Hindlimb muscle (tissue), 1 donor: ENCODE measurements around the gene CDC14C. TPM values are rescaled to one million over a fixed set of nuclear protein-coding genes. Genes with fewer than 3 reads are reported as not detected.
A peak's percentile ranks its signal among the peaks of the same experiment; 100 is the strongest.
"Not testable (repeated sequence)": the region's sequence is repeated elsewhere in the genome, so short reads cannot be mapped to it uniquely, and the experiment has no call there.

ENCODE experiments used
- DNase-seq: peaks from one replicate; pipeline ENCODE4 v3.0.0-alpha.2; 2013
- polyA plus RNA-seq: library from polyadenylated mRNA; unstranded; fragments of 120-200 nt; gene quantifications from one replicate; pipeline ENCODE4 v1.2.1, GENCODE V29; 2013; ENCODE audit not compliant: insufficient read length

The CDC14C gene
- not detected for polyA plus RNA-seq

DNA sequence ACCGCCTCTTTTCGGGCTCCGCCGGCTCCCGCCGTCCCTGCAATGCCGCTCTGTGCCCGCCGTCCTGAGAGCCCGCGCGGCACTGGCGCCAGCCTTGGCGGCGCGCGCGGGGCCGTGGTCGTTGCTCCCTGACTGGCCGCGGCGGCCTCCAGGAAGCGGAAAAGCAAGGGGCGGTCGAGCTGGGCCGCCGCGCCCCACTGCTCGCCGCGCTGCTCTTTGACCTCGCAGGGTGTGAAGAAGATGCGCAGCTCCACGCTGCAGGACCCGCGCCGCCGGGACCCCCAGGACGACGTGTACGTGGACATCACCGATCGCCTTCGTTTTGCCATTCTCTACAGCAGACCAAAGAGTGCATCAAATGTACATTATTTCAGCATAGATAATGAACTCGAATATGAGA is at the start of gene CDC14C:
Gene CDC14C, plus strand, starts transcription at position 115 of the 400 bp plus-strand sequence. Its CDS starts 126 bp downstream, at position 241.
- no peak for DNase-seq

DNA sequence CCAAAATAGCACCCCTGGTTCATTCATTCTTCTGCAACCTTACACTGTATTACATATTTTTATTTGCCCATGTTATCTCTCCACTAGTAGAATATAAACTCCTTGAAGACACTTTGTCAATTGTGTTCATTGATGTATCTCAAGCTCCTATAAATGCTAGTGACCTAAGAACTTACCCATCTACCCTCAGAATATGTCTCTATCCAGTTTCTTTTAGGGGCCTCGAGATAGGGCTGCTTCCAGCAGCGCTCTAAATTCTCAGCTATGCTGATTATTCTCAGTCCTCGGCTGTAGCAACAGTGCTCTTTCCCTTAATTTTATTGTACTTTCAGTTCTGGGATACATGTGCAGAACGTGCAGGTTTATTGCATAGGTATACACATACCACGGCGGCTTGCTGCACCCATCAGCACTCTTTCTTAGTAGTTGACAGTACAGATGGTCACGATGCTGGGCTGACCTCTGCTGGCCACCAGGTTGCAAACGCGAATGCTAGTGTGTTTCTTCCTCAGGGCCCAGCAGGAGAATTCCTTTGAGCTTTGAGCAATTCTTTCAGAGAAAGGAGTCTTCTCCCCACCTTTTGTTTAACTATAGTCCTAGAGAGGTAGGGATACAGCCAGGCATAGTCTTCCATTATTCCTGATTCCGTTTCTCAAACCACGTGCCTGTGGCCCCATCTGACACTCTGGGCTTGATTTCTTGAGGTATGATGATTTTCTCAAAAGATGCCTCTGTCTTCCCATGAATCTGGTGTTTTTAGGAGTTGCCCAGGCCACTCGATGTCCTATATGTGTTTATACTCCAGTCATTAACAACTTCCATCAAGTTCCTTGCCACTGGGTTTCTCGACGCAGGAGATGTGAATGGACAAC is 49.1 kb upstream of the CDC14C start:
- DNase-seq, result peak; percentile 26

DNA sequence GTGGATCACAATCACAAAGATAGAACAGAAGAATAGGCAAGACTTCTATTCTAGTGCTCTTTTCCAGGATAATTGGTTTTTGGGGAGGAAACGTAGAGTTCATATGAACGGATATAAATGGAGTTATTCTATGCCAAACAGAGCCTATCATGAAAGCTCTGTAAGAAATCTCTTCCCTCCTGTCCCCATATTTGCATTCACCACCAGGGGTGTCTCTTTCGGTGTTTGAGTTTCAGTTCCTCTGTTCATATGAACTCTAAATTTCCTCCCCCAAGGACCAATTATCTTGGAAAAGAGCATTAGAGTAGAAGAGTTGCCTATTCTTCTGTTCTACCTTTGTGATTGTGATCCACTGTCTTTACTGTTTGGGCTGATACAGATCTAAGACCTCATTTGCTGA is 48.3 kb upstream of the CDC14C start:
- DNase-seq, result no peak

DNA sequence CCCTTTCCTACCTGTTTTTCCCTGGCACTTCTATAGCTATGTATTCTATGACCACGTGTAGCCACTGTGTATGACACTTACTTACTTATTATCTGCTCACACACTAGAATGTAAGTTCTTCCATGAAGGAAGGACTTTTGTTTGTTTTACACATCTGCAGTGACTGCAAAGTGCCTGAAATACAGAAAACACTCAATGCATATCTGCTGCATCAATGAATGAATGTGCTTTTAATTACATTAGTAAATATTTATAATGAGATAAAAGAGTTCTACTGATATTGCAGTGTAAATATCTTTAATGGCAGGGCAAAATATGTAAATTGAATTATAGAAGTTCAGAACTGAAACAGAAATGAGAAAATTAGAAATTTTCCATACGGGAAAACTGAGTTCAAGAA is 43.5 kb upstream of the CDC14C start:
- DNase-seq, result no peak

DNA sequence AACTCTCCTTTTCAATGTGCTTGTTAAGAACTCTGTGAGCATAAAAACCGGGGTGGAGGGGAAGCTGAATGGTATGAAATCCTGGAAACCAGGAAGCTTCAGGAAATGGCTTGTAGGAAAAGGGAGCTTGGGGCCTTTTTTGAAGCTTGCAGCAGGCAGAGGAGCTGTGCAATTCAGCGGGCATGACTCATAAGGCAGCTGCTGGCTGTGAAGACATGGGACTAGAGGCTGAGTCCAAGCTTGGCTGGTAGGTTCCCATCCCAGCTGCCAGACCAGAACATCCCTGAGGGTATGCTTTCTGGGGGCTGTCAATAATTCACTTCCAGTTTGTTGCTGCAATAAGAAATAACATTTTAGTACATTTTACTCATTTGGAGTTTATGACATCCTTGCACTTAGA is 36.8 kb upstream of the CDC14C start:
- DNase-seq, result no peak

DNA sequence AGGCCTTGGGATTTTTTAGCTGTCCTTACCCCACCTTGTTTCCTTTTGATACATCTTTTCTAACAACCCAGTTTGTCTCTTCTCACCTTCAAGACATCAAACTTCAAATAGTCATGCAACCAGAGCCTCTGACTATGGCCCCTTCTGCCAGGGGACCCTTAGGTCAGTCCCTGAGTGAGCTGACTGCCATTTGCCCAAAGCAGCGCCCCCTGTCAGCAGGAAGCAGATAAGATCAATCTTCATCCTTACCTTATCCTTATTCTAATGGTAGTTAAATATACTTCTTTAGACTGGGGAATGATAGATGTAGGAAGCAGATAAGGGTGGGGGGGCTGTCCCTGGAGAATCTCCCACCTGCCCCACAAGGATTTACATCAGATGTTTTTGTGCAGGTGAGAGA is 29.8 kb upstream of the CDC14C start:
- no peak for DNase-seq

DNA sequence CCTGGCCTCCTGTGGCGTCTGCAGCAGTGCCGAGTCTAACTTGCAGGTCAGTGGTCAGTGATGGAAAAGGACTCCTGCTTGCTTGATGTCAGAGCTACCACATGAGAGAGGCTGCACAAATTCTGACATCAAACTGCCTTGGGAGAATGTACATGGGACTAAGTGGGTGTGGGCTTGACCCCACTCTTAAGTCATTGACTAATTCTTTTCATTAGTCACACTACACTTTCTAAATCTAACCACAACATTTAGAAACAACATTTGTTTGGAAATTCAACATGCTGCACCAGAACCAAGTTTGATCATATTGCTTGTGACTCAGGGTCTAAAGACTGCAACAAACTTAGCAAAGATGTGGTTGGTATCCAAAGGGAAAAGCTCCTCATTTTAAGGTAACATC is 24.4 kb upstream of the CDC14C start:
- DNase-seq, result no peak

DNA sequence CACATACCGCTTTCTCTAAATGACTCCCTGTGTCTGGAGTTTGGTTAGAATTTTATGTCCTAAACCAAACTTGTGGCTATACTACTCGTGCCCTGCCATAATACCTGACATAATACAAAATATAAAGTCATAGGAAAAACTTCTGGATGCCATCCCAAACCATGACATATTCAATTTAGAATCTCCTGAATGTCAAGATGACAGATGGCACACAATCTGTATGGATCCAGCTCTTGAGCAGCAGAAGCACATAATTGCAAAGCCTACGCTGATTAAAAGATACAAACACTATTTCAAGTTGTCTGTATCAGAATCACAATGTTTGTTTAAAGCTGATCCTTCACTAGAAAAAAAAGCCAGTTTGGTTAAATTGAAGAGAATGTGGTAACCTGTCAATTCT is 22.4 kb upstream of the CDC14C start:
- no peak for DNase-seq

DNA sequence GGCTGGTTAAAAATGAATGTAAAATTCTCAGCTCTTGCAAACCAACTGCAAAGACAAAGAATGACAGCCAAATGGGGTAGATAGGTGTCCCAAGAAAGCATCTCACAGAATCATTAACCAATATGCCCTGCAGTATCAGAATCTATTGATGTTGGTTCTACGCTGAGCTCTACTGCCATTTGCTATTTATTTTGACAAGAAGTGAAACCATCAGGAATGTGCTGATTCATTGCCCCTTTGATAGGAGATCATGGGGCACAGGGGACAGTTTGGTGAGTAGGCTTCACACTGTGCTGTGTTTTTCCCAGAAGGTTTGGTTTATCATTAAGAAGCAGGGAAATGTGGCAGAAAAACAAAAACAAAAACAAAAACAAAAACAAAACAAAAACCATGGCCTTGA is 19.4 kb upstream of the CDC14C start:
- no peak for DNase-seq

DNA sequence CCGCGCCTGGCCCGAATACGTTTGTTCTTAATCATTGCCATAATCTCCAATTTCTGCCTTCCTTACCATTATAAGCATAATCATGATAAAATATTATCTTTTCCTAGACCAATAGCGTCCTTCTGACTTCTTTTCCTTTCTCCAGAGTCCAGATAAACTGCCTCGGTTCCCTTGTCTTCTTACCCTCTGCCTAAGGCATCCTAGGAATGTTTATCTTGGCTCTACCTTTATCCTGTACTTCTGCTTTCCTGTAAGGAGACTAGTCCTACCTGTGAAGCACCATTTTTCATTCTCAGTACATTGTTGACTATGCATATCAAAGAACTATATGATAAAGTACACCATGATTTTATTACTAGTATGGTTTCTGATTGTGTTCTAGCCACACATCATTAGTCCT is 18.7 kb upstream of the CDC14C start:
- not testable (repeated sequence) for DNase-seq

DNA sequence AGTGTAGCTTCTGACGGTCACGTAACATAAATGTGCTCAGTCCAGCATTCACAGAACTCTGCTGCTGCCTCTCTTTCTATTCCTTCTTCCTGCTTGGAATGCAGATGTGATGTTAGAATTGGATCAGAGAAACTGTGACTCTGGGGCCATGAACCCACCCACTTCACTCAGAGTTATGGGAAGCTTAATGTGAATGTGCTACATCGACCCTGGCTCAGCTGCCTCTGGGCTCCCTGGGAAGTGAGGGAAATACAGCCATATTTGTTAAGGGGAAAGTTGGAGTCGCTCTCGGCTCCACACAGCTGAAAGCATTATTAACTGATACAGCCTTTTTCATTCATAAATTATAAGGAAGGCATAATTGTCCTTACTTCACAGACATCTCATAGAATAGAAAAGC is 14.5 kb upstream of the CDC14C start:
- DNase-seq, result not testable (repeated sequence)

DNA sequence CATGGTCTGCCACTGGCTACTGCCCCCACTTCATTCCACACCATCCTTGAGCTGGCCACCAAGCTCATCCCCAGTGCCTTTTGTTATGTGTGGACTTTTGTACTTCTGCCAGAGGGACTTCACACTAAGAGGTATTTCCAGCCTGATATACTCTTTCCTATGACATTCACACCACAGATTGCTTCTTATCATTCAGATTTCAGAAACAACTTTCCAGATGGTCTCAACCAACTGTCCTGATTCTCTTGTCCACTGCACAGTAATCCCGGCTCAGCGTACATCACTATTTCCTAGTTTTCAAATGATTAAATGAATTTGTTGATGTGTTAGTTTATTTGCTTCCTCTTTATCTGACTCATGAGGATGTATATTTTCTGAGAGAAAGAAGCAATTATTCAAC is 7.1 kb downstream of the CDC14C start:
- DNase-seq, result no peak

DNA sequence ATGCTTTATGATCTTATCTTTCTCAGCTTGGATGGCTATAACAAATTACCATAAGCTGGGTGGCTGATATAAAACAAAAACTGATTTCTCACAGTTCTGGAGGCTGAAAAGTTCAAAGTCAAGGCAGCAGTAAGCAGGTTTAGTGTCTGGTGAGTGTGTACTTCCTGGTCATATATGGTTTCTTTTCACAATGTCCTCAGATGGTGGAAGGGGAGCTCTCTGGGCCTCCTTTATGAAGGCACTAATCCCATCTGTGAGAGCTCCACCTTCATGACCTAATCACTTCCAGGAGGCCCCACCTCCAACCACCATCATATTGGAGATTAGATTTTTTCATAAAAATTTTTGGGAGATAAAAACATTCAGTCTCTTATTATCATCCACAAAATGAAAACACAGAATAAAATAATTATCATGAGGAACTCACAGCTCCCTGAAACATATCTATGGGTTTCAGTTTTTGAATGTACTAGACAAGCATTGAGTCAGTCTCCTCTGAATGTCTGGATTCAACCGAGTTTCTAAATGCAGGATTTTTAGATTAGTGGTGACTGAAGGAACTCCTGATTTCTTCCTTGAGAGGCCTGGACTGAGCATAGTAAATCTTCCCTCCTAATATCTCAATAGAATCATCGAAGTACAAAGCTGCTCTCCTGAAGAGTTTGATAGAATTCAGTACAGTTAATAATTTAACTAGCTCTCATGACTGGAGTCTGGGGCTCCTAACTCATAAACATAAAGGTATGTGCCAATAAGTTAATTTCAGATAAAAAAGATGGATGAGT is 8.0 kb downstream of the CDC14C start:
- no peak for DNase-seq

DNA sequence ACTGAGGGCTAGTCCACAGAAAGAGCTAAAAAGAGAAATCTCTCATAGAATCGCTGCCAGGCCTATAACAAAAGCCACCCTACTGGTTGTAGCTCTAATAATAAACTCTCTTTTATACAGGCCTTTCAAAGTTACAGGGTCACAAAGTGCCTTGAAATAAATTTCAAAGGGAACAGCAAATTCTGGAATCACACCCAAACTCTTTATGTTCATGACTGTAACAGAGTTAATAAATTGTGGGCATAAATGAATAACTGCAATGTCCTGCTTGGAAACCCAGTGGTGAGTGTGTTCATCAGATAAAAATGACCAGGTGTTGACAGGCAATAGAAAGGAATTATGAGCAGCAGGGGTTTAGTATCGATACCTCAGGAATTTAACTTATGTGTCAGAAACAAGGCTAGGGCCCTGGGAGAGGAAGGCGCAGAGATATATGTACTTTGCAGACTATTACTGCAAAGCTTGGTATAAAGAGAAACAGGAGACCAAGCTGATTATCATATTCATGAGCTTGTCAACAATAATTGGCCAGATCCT is 9.3 kb downstream of the CDC14C start:
- no peak for DNase-seq

DNA sequence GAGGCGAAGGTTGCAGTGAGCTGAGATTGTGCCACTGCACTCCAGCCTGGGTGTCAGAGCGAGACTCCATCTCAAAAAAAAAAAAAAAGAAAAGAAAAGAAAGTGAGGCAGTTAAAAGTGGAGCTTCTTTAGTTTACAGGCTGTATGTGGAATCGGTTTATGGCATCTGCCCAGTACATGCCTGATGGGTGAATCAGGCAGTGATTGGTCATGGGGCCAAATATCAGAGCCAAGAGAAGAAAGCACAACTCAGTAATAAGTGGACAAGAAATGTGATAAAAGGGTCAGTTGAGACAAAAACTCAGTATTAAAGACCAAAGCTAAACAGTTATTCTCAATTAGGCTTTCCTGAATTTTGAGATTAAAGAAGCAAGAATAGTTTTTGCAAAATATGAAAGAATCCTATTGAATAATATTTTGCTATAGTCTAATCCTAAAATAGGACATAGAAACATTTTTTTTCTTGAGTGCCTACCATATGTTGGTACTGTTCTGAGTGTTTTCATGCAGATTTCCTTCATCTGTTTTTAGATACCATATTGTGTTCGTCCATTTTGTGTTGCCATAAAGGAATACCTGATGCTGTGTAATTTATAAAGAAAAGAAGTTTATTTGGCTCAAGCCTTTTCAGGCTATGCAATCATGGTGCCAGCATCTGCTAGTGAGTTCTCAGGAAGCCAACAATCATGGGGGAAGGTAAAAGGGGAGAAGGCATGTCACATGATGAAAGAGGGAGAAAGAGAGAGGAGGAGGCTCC is 14.4 kb downstream of the CDC14C start:
- no peak for DNase-seq

DNA sequence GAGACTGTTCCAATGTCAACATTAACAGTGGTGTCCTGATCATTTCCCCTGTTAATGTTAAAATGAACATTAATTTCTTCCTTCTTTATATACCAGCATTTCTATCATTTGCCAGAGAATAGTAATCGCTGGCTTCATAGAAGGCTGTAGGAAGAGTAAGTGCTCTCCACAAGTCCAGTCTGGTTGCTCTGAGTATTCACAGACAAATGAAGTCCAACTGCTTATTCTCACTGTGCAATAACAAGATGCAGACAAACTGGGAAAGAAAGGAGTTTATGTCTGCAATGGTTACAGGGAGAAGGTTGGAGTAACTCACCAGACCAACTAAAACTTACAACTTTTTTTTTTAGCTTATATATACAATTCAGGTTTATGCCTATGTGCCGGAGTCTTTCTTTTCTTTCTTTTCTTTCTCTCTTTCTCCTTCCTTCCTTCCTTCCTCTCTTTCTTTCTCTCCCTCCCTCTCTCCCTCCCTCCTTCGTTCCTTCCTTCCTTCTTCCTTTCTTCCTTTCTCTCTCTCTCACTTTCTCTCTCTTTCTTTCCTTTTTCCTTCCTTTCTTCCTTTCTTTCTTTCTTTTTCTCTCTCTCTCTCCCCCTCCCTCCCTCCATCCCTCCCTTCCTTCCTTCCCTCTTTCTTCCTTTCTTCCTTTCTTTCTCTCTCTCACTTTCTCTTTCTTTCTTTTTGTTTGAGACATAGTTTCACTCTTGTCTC is 19.1 kb downstream of the CDC14C start:
- no peak for DNase-seq

DNA sequence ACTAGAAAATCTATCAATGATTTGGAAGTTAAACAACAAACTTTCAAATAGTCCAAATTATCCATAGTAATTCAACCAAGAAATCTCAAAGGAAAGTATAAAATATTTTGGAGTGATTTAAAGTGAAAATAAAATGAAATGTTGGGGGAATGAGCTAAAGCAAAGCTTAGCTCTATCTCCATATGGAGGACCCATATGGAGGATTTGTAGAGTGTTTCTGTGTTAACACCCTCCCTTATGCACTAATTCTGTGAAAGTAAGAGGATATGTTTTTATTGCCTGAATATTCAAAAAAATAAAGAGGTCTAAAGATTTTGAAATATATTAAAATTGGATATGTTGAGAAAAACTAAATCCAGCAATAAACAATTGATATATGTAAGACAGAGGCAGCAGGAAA is 31.6 kb downstream of the CDC14C start:
- no peak for DNase-seq

DNA sequence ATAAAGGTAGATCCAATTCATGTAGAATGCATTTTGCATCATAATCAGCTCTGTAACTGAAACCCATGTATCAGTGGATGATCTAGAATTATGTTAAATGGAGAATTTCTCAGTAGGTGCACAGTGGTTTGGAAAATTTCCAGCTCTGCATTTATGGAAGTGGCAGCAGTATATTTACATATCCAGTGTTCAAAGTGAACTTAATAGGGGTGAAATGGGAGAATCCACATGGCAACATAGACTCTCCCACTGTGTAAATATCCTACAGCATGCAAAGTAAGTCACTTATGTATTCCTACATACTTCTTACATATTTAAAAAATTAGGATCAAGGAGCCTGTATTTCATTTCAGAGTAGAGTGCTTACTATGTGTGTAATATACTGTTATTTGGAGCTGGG is 35.3 kb downstream of the CDC14C start:
- no peak for DNase-seq

DNA sequence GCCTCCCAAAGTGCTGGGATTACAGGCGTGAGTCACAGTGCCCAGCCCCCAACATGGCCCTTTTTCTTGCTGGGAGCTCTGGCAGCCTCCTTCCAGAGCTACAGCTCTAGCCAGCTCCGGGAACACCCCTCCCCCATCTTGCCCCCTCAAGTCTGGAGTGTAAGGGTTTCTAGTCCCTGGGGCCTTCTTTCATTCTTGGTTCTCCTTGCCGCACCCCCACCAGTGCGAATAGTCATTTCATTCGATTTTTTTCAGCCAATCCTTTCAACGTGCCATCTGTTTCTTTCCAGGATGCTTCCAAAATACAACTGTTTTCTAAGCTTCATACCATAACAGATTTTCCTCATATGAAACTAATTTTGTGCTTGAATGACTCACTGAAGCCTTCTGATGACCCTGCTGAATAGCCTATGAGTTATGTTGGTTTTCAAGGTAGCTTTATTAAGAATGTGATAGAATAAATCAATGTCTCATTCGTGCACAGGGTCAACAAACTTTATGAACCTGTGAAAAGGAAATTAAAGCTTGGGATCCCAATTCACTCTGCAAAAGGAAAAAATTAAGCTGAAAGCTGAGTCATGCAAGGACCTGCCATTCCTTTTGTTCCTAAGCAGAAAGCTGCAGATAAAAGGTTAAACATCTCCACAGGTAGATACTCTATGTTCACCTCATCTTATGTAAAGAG is 38.6 kb downstream of the CDC14C start:
- DNase-seq, result no peak

DNA sequence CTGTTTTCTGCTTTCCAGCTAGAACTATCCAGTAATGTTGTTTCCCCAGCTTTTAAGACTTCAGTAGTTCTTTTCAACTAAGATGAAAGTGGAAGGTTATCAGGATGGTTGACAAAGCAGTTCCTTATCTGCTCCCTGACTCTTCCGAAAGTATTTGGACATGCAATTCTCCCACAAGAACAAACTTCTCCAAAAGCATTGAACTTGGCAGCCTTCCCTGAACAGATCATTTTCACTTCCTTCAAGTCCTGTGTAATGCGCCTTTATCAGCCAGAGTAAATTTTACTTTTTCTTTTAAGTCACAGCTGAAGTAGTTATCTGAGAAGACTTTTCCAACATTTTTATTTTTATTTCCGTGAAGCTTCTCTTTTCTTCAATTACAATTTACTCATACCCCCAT is 39.7 kb downstream of the CDC14C start:
- peak; percentile 19 for DNase-seq

DNA sequence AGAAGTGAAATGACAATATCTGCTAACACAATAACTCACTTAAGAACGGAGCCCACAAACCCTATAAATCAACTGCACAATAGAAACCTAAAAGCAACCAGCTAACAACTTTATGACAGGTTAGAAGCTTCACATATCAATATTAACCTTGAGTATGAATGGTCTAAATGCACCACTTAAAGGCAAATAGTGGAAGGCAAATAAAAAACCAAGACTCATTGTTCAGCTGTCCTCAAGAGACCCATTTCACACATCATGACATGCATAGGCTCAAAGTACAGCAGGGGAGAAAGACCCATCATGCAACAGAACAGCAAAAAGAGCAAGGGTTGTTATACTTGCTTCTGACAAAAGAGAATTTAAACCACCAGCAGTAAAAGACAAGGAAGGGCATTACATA is 46.8 kb downstream of the CDC14C start:
- DNase-seq, result no peak

DNA sequence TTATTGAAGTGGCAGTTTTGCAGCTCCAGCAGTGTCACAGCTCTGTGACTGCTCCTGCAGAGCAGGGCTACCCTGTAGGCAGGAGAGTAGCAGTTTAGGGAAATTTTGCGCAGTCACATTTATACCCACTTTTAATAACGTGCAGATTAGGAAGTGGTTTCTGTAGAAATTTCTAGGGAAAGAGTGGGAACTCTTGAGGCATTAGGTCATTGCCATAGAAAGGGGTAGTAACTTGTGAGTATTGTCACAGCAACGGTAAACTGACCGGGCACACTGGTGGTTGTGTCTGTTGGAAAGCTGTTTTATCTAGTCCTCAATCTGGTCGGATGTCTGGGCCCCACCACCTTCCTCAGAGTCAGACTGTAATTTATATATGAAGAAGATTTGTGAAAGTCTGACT is 51.9 kb downstream of the CDC14C start:
- no peak for DNase-seq
